ENCODE measurements around the gene TCEA2.

The TCEA2 gene

GRCh38 chr20:64032706-64033624, 30.0 kb upstream of the TCEA2 start:
- TF ChIP-seq CTCF (IDR thresholded peaks at IDR 0.05; ENCODE audit: insufficient read depth, low read length, poor library complexity, severe bottlenecking) (no peak), EZH2phosphoT487 (conservative IDR thresholded peaks at IDR 0.05; ENCODE audit: low read length) (no peak)
- Histone ChIP-seq H3F3A (ENCODE audit: insufficient read depth) (no peaks in the 10 kb centered on the region), H3K79me2 (ENCODE audit: insufficient read depth, low read length) (no peaks in the 10 kb centered on the region), H3K4me3 (ENCODE audit: insufficient read depth, low read length, poor library complexity, severe bottlenecking) (no peak overlapping the region), H3K27me3 (ENCODE audit: low read length) (no peaks in the 10 kb centered on the region), H2AFZ (ENCODE audit: low read depth, low read length, severe bottlenecking) (no peak overlapping the region), H3K9me2 (replicated peaks; ENCODE audit: insufficient read depth, low read length) (no peaks in the 10 kb centered on the region), H4K20me1 (ENCODE audit: low read depth, low read length) (no peaks in the 10 kb centered on the region), H3K4me2 (ENCODE audit: low read depth, low read length, poor library complexity, severe bottlenecking) (no peak overlapping the region), H3K27ac (ENCODE audit: low read depth, low read length) (no peak overlapping the region), H3K9me3 (ENCODE audit: insufficient read depth, low read length) (no peaks in the 10 kb centered on the region), H3K9ac (ENCODE audit: low read length) (no peak overlapping the region), H3K36me3 (ENCODE audit: low read length) (no peaks in the 10 kb centered on the region)

- no peaks in the 10 kb centered on the region for H3K27me3 ChIP-seq (ENCODE audit: low read length)
- no peak overlapping the region for H3K27ac ChIP-seq (ENCODE audit: low read depth, low read length)
- no peak for TF ChIP-seq CTCF (IDR thresholded peaks at IDR 0.05; ENCODE audit: insufficient read depth, low read length, poor library complexity, severe bottlenecking)
- no peak for TF ChIP-seq EZH2phosphoT487 (conservative IDR thresholded peaks at IDR 0.05; ENCODE audit: low read length)
- H3F3A ChIP-seq (ENCODE audit: insufficient read depth): no peaks in the 10 kb centered on the region
- no peaks in the 10 kb centered on the region for H3K36me3 ChIP-seq (ENCODE audit: low read length)
- no peaks in the 10 kb centered on the region for H3K9me3 ChIP-seq (ENCODE audit: insufficient read depth, low read length)
- H3K9me2 ChIP-seq (replicated peaks; ENCODE audit: insufficient read depth, low read length): no peaks in the 10 kb centered on the region
- H4K20me1 ChIP-seq (ENCODE audit: low read depth, low read length): no peaks in the 10 kb centered on the region
- no peak overlapping the region for H2AFZ ChIP-seq (ENCODE audit: low read depth, low read length, severe bottlenecking)
- no peak overlapping the region for H3K4me3 ChIP-seq (ENCODE audit: insufficient read depth, low read length, poor library complexity, severe bottlenecking)
- H3K79me2 ChIP-seq (ENCODE audit: insufficient read depth, low read length): no peaks in the 10 kb centered on the region
- H3K4me2 ChIP-seq (ENCODE audit: low read depth, low read length, poor library complexity, severe bottlenecking): no peak overlapping the region
- H3K9ac ChIP-seq (ENCODE audit: low read length): no peak overlapping the region
Measured at GRCh38 chr20:64033981-64034493, 29.0 kb upstream of the TCEA2 start.

GRCh38 chr20:64035066-64035932, 27.7 kb upstream of the TCEA2 start:
- Histone ChIP-seq H3F3A (ENCODE audit: insufficient read depth) (no peaks in the 10 kb centered on the region), H3K79me2 (ENCODE audit: insufficient read depth, low read length) (no peaks in the 10 kb centered on the region), H3K4me2 (ENCODE audit: low read depth, low read length, poor library complexity, severe bottlenecking) (no peak overlapping the region), H2AFZ (ENCODE audit: low read depth, low read length, severe bottlenecking) (no peak overlapping the region), H3K9me2 (replicated peaks; ENCODE audit: insufficient read depth, low read length) (no peaks in the 10 kb centered on the region), H3K9me3 (ENCODE audit: insufficient read depth, low read length) (no peaks in the 10 kb centered on the region), H3K9ac (ENCODE audit: low read length) (no peak overlapping the region), H3K4me3 (ENCODE audit: insufficient read depth, low read length, poor library complexity, severe bottlenecking) (no peak overlapping the region), H3K27me3 (ENCODE audit: low read length) (no peaks in the 10 kb centered on the region), H4K20me1 (ENCODE audit: low read depth, low read length) (no peaks in the 10 kb centered on the region), H3K36me3 (ENCODE audit: low read length) (no peaks in the 10 kb centered on the region), H3K27ac (ENCODE audit: low read depth, low read length) (no peak overlapping the region)
- TF ChIP-seq EZH2phosphoT487 (conservative IDR thresholded peaks at IDR 0.05; ENCODE audit: low read length) (no peak), CTCF (IDR thresholded peaks at IDR 0.05; ENCODE audit: insufficient read depth, low read length, poor library complexity, severe bottlenecking) (no peak)
